NCI-H1436 (cell line): Measurements from ENCODE around the gene RPRD1A.
A peak's percentile ranks its signal among the peaks of the same experiment; 100 is the strongest.
"Not testable (repeated sequence)": the region's sequence is repeated elsewhere in the genome, so short reads cannot be mapped to it uniquely, and the experiment has no call there.

Experiments
- DNase-seq: peaks from one replicate; lab custom pipeline; 2025; lab: John Stamatoyannopoulos, UW

Gene RPRD1A

DNA sequence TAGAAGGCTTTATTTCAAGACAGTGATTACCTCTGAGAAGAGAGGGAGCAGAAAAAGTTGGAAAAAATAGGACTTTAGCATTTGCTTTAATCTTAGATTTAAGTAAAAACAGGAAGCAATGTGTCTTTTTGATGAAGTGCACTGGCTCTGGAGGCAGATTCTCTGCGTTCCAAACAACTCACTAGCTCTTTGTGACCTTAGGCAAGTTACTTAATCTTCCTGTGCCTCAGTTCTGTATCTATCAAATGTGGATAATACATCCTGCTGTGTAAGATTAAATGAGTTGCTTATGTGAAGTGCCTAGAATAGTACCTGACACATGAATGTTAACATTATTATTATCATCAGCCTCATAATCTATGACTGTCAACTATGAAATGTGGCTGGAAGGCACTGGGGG, 42.3 kb downstream of the RPRD1A start:
- no peak for DNase-seq

DNA sequence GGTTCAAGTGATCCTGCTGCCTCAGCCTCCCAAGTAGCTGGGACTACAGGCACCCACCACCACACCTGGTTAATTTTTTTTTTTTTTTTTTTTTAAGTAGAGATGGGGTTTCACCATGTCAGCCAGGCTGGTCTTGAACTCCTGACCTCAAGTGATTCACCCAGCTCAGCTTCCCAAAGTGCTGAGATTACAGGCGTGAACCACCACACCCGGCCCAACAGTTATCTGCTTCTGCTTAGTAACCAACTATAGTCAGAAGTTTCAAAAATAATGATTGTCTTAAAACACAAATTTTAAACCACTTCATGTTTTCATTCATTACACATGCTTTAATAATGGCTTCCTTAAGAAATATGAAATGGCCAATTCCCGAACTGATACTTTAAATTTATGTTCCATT, 43.1 kb downstream of the RPRD1A start:
- not testable (repeated sequence) for DNase-seq

DNA sequence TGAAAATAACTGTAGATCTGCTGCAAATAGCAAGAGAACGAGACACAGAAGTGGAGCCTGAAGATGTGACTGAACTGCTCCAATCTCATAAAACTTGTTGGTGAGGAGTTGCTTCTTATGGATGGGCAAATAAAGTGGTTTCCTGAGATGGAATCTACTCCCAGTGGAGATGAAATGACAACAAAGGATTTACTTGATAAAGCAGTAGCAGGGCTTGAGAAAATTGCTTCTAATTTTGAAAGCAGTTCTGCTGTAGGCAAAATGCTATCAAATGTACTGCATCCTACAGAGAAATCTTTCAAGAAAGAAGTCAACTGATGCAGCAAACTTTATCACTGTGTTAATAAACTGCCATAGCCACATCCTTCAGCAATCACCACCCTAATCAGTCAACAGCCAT, 44.0 kb downstream of the RPRD1A start:
- no peak for DNase-seq

DNA sequence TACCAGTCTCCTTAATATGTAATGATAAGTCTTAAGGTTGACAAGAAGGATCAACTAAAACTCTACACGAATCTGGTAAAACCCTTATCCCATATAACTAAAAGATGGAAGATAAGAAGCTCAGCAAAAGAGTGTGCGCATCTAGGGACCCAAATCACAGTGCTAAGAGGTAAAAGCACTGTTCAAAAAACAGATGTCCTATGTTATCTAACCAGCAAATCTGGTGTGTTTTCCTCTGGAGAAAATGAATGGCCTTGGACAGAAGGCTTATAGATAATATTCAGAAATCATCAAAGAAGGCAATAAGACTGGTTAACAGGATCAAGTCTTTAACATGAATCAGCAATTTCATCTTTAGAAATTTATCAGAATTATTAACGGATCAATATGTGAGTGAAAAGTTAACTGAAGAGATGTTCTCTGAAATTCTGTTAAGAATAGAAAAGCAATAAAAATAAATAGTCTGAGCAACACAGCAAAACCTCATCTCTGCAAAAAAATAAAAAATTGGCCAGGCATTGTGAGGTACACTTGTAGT, 47.1 kb downstream of the RPRD1A start:
- no peak for DNase-seq

- DNase-seq: no peak
Measured at GRCh38 chr18:36017232-36017631, 50.1 kb downstream of the RPRD1A start.

- no peak for DNase-seq
Measured at GRCh38 chr18:36015629-36016028, 51.7 kb downstream of the RPRD1A start.

- no peak for DNase-seq
Measured at GRCh38 chr18:36012891-36013290, 54.5 kb downstream of the RPRD1A start.

- DNase-seq: no peak
Measured at GRCh38 chr18:36009214-36009613, 58.1 kb downstream of the RPRD1A start.

DNA sequence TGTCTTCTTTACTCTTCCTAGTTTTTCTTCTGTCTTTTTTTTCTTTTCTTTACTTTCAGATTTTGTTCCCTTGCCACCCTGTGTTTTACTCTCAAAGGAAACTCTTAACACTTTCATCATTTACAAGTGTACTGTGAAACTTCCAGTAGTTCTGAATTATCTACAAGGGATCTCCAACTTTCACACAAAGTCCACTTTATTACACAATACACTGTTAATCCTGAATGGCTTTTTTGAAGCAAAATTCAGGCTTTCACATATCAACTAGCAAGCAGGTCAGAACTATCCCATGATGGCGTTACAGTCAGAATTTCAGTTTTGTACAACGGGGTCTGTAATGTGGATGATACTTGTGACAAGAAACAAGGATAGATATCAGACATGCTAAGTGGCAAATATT, 60.4 kb downstream of the RPRD1A start:
- DNase-seq: no peak

DNA sequence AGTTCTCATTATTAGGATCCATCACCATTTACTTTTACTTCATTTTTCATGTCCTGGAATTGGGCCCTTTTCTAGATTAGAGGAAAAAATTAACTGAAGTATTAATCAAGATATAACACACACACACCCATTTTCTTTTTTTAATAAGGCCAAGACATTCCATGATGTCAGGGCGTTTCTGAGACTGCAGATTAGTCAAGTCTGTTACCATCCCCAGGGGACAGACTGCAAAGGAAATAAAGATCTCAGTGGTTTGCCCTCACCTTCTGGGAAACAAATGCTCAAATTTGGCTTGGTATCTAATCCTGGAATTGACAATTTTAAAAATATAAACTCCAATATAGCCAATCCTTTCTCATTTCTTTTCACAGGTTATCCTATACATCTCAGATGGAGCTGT, 67.4 kb downstream of the RPRD1A start:
- no peak for DNase-seq

- no peak for DNase-seq
Measured at GRCh38 chr18:35998967-35999366, 68.4 kb downstream of the RPRD1A start.

- DNase-seq: no peak
Measured at GRCh38 chr18:35993013-35993412, 74.3 kb downstream of the RPRD1A start.

DNA sequence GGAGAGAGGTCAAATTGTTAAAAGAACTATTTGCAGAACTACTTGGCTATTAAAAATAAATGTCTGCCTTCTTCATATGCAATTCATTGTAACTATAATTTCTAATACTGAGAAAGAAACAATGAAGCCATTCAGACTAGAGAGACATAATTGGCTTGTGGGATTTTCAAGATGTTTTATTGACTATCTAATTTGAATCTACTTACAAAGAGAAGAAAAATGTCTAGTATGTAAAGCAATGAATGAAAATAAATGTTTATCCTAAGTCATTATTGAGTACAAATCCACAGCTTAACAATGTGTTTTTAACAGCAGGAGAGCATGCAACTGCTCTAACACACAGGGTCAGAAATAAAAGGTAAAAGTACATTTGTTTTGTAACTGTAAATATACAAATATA, 75.7 kb downstream of the RPRD1A start:
- no peak for DNase-seq

GRCh38 chr18:35983818-35984217, 83.5 kb downstream of the RPRD1A start:
- DNase-seq: no peak

DNA sequence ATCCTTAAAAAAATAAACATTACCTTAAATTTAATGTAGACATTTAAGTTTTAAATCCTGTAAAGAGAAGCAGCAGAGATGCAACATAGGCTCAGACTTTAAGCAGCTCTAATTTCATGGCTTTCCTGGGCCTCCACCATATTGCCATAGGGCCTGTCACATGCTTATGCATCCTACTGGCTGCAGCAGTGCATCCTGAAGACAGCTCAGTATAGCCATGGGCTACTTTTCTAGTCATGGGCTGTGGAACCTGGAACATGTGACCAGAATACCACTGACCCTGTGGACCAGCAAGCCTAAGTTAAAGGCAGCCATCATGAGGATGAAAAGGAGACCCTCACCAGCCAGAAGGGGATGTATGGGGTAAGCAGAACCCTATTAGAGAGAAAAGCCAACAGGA, 84.2 kb downstream of the RPRD1A start:
- no peak for DNase-seq

DNA sequence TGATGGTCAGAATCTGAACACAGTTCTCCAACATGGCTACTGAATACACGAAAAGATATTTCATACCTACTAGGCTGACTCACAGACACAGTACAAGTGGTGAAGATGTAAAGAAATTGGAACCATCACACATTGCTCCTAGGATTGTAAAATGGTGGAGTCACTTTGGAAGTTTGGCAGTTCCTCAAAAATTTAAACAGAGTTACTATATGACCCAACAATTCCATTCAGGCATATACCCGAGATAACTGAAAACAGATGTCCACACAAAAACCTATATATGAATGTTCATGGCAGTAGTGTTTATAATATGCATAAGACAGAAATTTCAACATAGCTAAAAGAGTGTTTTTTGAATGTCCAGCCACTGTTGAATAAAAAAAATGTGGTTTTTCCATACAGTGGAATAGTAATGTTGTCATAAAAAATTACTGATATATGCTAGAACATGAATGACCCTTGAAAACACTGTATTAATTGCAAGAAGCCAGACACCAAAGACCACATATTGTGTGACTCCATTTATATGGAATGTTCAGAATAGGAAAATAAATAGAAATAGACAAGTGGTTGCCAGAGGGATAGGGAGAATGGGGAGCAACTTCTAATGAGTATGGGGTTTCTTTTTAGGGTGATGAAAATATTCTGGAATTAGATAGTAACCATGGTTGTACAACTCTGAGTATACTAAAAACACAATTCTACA, 84.8 kb downstream of the RPRD1A start:
- no peak for DNase-seq

DNA sequence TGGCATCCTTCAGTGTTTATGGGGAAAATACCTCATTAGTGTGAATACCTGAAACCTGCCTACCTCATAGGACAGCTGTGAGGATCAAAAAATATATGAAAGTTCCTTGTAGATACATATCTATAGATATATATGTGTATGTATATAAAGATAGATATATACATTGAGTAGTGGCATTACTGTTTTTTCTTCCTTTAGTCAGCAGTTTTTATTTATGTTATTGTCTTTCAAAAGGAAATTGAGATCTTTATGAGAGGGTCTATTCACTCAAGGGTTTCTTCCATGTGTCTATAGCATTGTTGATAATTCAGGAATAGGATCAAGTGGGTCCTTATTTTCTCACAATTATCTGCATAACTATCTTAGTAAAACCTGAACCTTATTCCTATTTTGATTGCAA, 88.2 kb downstream of the RPRD1A start:
- no peak for DNase-seq

DNA sequence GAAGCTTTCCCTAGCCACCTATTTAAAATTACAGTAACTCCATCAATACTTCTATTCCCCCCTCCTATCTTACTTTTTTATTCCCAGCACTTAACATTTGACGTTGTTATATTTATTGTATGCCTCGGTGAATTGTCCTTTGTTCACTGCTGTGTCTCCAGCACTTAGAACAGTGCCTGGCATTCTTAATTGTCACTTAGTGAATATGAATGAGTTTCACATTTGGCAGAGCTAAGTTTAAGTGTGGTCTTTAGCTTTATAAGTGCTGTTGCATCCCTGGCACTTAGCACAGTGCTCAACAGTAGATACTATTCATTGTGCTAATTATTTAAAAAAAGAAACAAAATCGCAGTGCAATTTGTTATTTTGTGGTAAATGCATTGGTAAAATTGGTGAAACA, 93.2 kb downstream of the RPRD1A start:
- no peak for DNase-seq

- DNase-seq: no peak
Measured at GRCh38 chr18:35973650-35974049, 93.7 kb downstream of the RPRD1A start.

- peak; percentile 93 for DNase-seq
Measured at GRCh38 chr18:35972197-35973000, 95.0 kb downstream of the RPRD1A start, which contains the start of gene RMP24. Gene RMP24, plus strand, starts transcription at chr18:35972679.

DNA sequence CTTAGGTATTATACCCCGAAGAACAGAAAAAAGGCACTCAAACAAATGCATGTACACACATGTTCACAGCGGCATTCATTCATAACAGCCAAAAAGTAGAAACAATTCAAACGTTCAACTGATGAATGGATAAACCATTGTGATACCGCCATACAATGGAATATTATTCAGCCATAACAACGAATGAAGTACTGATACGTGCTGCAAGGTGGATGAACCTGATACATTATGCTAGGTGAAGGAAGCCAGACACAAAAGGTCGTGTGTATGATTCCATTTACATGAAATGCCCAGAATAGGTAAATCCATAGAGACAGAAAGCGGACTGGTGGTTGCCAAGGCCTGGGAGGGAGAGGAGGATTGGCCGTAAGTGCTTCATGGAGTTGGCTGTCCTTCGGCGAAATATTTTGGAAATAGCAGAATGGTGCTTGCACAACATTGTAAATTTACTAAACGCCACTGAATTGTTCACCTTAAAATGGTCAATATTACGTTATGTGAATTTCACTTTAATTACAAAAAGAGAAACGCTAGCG, 95.6 kb downstream of the RPRD1A start:
- no peak for DNase-seq

GRCh38 chr18:35969676-35970075, 97.7 kb downstream of the RPRD1A start:
- DNase-seq: no peak

DNA sequence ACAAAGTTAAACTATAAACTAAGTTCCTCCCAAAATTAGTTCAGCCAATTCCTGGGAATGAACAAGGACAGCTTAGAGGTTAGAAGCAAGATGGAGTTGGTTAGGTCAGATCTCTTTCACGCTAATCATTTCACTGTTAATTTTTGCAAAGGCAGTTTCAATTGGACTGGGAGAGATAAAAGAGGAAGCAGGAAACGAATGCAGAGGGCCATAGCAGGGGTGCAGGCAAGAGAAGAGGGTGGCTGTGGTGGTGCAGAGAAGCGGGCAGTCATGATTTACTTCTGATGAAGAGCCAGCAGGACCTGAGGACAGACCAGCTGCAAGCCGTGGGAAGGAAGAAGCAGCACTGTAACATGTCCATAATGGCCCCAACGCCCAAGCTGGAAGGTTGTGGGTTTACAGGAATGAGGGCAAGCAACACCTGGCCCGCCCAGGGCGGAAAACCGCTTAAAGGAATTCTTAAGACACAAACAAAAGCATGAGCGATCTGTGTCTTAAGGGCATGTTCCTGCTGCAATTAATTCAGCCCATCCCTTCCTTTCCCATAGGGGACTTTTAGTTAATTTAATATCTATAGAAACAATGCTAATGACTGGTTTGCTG, 99.0 kb downstream of the RPRD1A start:
- no peak for DNase-seq
